Thyroid gland (tissue), 4 donors: ENCODE data around the gene ANGPTL8.

Experiments used
- CTCF ChIP-seq, 6 experiments: fragments of 200-600 bp in 3 of 6; fragments of 450-650 bp in 3 of 6; sonication (generic) in 3 of 6; IDR thresholded peaks; one replicate each; pipeline ENCODE4 v1.5.1; 2016 to 2019; ENCODE audit warnings: antibody characterized with exemption in 6 of 6, mild to moderate bottlenecking in 2 of 6, inconsistent platforms in 1 of 6, moderate library complexity in 1 of 6
- POLR2A ChIP-seq, 2 donors: fragments of 450-650 bp; IDR thresholded peaks; one replicate each; pipeline ENCODE4 v1.6.1; 2017; ENCODE audit warnings: antibody characterized with exemption in 2 of 2, mild to moderate bottlenecking in 2 of 2, moderate library complexity in 1 of 2

GRCh38 chr19:11194173-11194572 lies 45.2 kb upstream of the ANGPTL8 start:
- TF ChIP-seq POLR2A (IDR thresholded peaks at IDR 0.05) (no peak), CTCF (IDR thresholded peaks at IDR 0.05) (no peak)
